GDM1 (cell line): Measurements from ENCODE around the gene MTHFSD.

ENCODE experiments used
- DNase-seq: peaks from one replicate; lab custom pipeline; 2025; lab: John Stamatoyannopoulos, UW

Gene MTHFSD

GRCh38 chr16:86570558-86571529 is 15.8 kb upstream of the MTHFSD start:
- no peak for DNase-seq

- DNase-seq, result no peak
Measured at GRCh38 chr16:86569701-86570447, 14.8 kb upstream of the MTHFSD start.

GRCh38 chr16:86568677-86569623 is 13.9 kb upstream of the MTHFSD start:
- no peak for DNase-seq

GRCh38 chr16:86567701-86568581 is 12.9 kb upstream of the MTHFSD start:
- no peak for DNase-seq

- no peak for DNase-seq
Measured at GRCh38 chr16:86566966-86567700, 12.1 kb upstream of the MTHFSD start.

GRCh38 chr16:86566601-86566965 is 11.5 kb upstream of the MTHFSD start, which contains the start of gene FOXC2:
Gene FOXC2 (plus strand): TSS chr16:86566829. CDS start chr16:86567336, 507 bp downstream.
- DNase-seq, result no peak

GRCh38 chr16:86565644-86566511 is 10.8 kb upstream of the MTHFSD start:
- no peak for DNase-seq

- DNase-seq, result no peak
Measured at GRCh38 chr16:86565181-86565631, 10.2 kb upstream of the MTHFSD start.

- DNase-seq, result peak; percentile 13
Measured at GRCh38 chr16:86563469-86564345, 8.7 kb upstream of the MTHFSD start.

GRCh38 chr16:86562356-86562755 is 7.3 kb upstream of the MTHFSD start:
- no peak for DNase-seq

GRCh38 chr16:86559802-86560305 is 4.8 kb upstream of the MTHFSD start:
- DNase-seq, result no peak

GRCh38 chr16:86558355-86559193 is 3.5 kb upstream of the MTHFSD start:
- no peak for DNase-seq

- no peak for DNase-seq
Measured at GRCh38 chr16:86557587-86557986, 2.6 kb upstream of the MTHFSD start.

- no peak for DNase-seq
Measured at GRCh38 chr16:86556576-86556975, 1.5 kb upstream of the MTHFSD start.

GRCh38 chr16:86555704-86556075 is 655 bp upstream of the MTHFSD start:
- DNase-seq, result no peak

GRCh38 chr16:86554599-86554916 is 477 bp downstream of the MTHFSD start:
- no peak for DNase-seq

- no peak for DNase-seq
Measured at GRCh38 chr16:86553356-86553755, 1.7 kb downstream of the MTHFSD start.
